ENCODE measurements around the gene MUC5AC.
"Not testable (repeated sequence)": the region's sequence is repeated elsewhere in the genome, so short reads cannot be mapped to it uniquely, and the experiment has no call there.

Gene MUC5AC

GRCh38 chr11:1163911-1164735, 6.4 kb downstream of the MUC5AC start:
- TF ChIP-seq, protein P1, sequence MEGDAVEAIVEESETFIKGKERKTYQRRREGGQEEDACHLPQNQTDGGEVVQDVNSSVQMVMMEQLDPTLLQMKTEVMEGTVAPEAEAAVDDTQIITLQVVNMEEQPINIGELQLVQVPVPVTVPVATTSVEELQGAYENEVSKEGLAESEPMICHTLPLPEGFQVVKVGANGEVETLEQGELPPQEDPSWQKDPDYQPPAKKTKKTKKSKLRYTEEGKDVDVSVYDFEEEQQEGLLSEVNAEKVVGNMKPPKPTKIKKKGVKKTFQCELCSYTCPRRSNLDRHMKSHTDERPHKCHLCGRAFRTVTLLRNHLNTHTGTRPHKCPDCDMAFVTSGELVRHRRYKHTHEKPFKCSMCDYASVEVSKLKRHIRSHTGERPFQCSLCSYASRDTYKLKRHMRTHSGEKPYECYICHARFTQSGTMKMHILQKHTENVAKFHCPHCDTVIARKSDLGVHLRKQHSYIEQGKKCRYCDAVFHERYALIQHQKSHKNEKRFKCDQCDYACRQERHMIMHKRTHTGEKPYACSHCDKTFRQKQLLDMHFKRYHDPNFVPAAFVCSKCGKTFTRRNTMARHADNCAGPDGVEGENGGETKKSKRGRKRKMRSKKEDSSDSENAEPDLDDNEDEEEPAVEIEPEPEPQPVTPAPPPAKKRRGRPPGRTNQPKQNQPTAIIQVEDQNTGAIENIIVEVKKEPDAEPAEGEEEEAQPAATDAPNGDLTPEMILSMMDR (IDR thresholded peaks at IDR 0.05; ENCODE audit: low read depth, low read length, missing control alignments), result no peak
- no peak for DNase-seq
- H3K36me3 ChIP-seq (replicated peaks), result no peaks in the 10 kb centered on the region
- H3K27ac ChIP-seq, result no peak overlapping the region
- H3K27me3 ChIP-seq (replicated peaks), result no peaks in the 10 kb centered on the region
- H3K4me3 ChIP-seq (ENCODE audit: low read depth, low read length), result no peak overlapping the region
- in situ Hi-C loops (cut with HindIII; ENCODE audit: low pct_ligation_motif_present, low sequenced_read_pairs), result no loop called here

DNA sequence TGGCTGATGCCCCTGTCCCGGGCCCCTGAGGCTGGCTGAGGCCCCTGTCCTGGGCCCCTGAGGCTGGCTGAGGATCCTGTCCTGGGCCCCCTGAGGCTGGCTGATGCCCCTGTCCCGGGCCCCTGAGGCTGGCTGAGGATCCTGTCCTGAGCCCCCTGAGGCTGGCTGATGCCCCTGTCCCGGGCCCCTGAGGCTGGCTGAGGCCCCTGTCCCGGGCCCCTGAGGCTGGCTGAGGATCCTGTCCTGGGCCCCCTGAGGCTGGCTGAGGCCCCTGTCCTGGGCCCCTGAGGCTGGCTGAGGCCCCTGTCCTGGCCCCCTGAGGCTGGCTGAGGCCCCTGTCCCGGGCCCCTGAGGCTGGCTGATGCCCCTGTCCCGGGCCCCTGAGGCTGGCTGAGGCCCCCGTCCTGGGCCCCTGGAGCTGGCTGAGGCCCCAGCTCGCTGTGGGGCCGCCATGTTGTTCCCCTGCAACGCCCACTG, 7.1 kb downstream of the MUC5AC start:
- H3K36me3 ChIP-seq (replicated peaks); DNase-seq; H3K27me3 ChIP-seq (replicated peaks); H3K4me3 ChIP-seq (ENCODE audit: low read depth, low read length); in situ Hi-C loops (cut with HindIII; ENCODE audit: low pct_ligation_motif_present, low sequenced_read_pairs); H3K27ac ChIP-seq: not testable (repeated sequence)

DNA sequence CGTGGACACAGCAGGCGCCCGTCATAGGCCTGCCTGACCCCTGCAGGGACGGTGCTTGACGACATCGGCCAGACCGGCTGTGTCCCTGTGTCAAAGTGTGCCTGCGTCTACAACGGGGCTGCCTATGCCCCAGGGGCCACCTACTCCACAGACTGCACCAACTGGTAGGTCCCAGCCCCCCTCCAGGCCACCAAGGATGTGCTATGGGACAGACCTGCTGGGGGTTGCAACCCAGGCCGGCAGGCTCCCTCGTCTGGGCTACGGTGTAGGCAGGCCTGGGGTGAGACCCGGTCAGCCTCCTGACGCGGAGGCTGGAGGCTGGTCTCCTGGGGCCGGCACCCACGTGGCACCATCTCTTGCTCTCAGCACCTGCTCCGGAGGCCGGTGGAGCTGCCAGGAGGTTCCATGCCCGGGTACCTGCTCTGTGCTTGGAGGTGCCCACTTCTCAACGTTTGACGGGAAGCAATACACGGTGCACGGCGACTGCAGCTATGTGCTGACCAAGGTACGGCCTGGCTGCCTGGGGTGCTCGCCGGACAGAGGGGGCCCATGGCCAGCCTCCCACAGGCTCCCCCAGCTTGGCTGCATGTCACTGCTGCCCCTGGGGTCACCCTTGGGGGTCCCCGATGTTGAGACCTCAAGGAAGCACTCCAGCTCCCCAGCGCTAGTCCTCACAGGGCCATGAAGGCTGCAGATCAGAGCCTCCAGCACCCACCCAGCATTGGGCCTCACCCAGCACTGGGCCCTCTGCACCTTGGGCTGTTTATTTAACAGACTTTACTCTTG, 7.7 kb downstream of the MUC5AC start:
- no peak for DNase-seq
- TF ChIP-seq, protein P1 (IDR thresholded peaks at IDR 0.05; ENCODE audit: low read depth, low read length, missing control alignments), result no peak
- Histone ChIP-seq H3K27me3 (replicated peaks) (no peaks in the 10 kb centered on the region), H3K36me3 (replicated peaks) (no peaks in the 10 kb centered on the region), H3K27ac (no peak overlapping the region), H3K4me3 (ENCODE audit: low read depth, low read length) (no peak overlapping the region)
- in situ Hi-C loops (cut with HindIII; ENCODE audit: low pct_ligation_motif_present, low sequenced_read_pairs), result no loop called here

GRCh38 chr11:1167256-1167655, 9.5 kb downstream of the MUC5AC start:
- TF ChIP-seq, protein P1 (IDR thresholded peaks at IDR 0.05; ENCODE audit: low read depth, low read length, missing control alignments), result no peak
- Histone ChIP-seq H3K36me3 (replicated peaks) (no peaks in the 10 kb centered on the region), H3K27me3 (replicated peaks) (no peaks in the 10 kb centered on the region), H3K4me3 (ENCODE audit: low read depth, low read length) (no peak overlapping the region), H3K27ac (no peak overlapping the region)
- DNase-seq, result no peak
- in situ Hi-C loops (cut with HindIII; ENCODE audit: low pct_ligation_motif_present, low sequenced_read_pairs), result no loop called here

GRCh38 chr11:1167751-1168231, 10.0 kb downstream of the MUC5AC start:
- Histone ChIP-seq H3K27me3 (replicated peaks) (no peaks in the 10 kb centered on the region), H3K4me3 (ENCODE audit: low read depth, low read length) (no peak overlapping the region), H3K36me3 (replicated peaks) (no peaks in the 10 kb centered on the region), H3K27ac (no peak overlapping the region)
- DNase-seq, result no peak
- TF ChIP-seq, protein P1 (IDR thresholded peaks at IDR 0.05; ENCODE audit: low read depth, low read length, missing control alignments), result no peak
- in situ Hi-C loops (cut with HindIII; ENCODE audit: low pct_ligation_motif_present, low sequenced_read_pairs), result no loop called here

DNA sequence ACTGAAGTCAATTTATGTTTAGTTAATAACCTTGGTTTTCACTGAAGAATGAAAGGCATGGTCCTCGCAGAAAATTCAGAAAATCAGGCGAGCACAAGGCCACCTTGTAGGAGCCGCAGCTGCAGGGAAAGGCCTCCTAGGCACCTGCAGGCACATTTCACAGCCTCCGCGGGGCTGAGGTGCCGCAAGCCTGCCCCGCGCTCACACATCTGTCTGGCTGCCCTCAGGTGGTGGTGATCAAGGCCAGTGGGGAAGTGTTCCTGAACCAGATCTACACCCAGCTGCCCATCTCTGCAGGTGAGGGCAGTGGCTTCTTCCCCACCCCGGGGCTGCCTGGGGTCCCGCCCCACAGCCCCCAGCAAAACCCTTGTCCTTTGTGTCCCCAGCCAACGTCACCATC, 10.5 kb downstream of the MUC5AC start:
- no peak for DNase-seq
- Histone ChIP-seq H3K4me3 (ENCODE audit: low read depth, low read length) (no peak overlapping the region), H3K27ac (no peak overlapping the region), H3K36me3 (replicated peaks) (no peaks in the 10 kb centered on the region), H3K27me3 (replicated peaks) (no peaks in the 10 kb centered on the region)
- in situ Hi-C loops (cut with HindIII; ENCODE audit: low pct_ligation_motif_present, low sequenced_read_pairs), result no loop called here
- TF ChIP-seq, protein P1 (IDR thresholded peaks at IDR 0.05; ENCODE audit: low read depth, low read length, missing control alignments), result no peak

Measured in brain microvascular endothelial cell (primary cell).